Endodermal cell (in vitro differentiated cells): Measurements from ENCODE around the gene EEFSEC. TPM values are rescaled to one million over a fixed set of nuclear protein-coding genes. Genes with fewer than 3 reads are reported as not detected.

Experiments
- DNase-seq: peaks from one replicate; pipeline ENCODE4 v3.0.0-alpha.2; 2017
- H3K27ac ChIP-seq: 2 replicates; pipeline ENCODE4 v1.5.1; 2013; ENCODE audit warnings: mild to moderate bottlenecking, low read depth, low read length, moderate library complexity
- H3K27me3 ChIP-seq: 2 replicates; pipeline ENCODE4 v1.6.1; 2013; ENCODE audit warnings: mild to moderate bottlenecking, low read length, moderate library complexity; ENCODE audit not compliant: insufficient read depth, control insufficient read depth, poor library complexity, severe bottlenecking
- H3K36me3 ChIP-seq: 2 replicates; pipeline ENCODE4 v1.7.0; 2013; ENCODE audit warnings: mild to moderate bottlenecking, low read length, moderate library complexity; ENCODE audit not compliant: control insufficient read depth, insufficient read depth
- H3K4me1 ChIP-seq: one replicate; pipeline ENCODE4 v1.7.0; 2013; ENCODE audit warnings: low read length; ENCODE audit not compliant: control insufficient read depth, insufficient read depth
- H3K4me3 ChIP-seq: 2 replicates; pipeline ENCODE4 v1.5.1; 2013; ENCODE audit warnings: mild to moderate bottlenecking, low read length, moderate library complexity
- H3K9ac ChIP-seq: 2 replicates; pipeline ENCODE4 v1.6.1; 2013; ENCODE audit warnings: mild to moderate bottlenecking, low read length, moderate library complexity; ENCODE audit not compliant: poor library complexity, severe bottlenecking; ENCODE audit errors: extremely low read depth
- H3K9me3 ChIP-seq: 2 replicates; pipeline ENCODE4 v1.6.1; 2013; ENCODE audit warnings: mild to moderate bottlenecking, low read length, moderate library complexity; ENCODE audit not compliant: control insufficient read depth
- H3K27ac Mint-ChIP-seq: 2 replicates; pipeline ENCODE4 v1.8.0; 2020; ENCODE audit warnings: mixed read lengths
- H3K27me3 Mint-ChIP-seq: 2 replicates; pipeline ENCODE4 v1.8.0; 2021; ENCODE audit warnings: mild to moderate bottlenecking, mixed read lengths; ENCODE audit not compliant: insufficient read depth
- H3K36me3 Mint-ChIP-seq: 2 replicates; pipeline ENCODE4 v1.8.0; 2020; ENCODE audit warnings: low read depth, mixed read lengths
- H3K4me1 Mint-ChIP-seq: 2 replicates; pipeline ENCODE4 v1.8.0; 2020; ENCODE audit warnings: mixed read lengths
- H3K4me3 Mint-ChIP-seq: 2 replicates; pipeline ENCODE4 v1.8.0; 2020; ENCODE audit warnings: mild to moderate bottlenecking, moderate library complexity, mixed read lengths
- H3K9me3 Mint-ChIP-seq: 2 replicates; pipeline ENCODE4 v1.8.0; 2020; ENCODE audit warnings: mild to moderate bottlenecking, mixed read lengths
- CTCF ChIP-seq: fragments of 200-600 bp; sonication (generic); conservative IDR thresholded peaks from 2 replicates; pipeline ENCODE4 v1.5.0; 2021; ENCODE audit warnings: antibody characterized with exemption, mild to moderate bottlenecking
- WGBS, 2 experiments: methylation state at CpG; one replicate each; pipeline versions ENCODE4 v1.1.5 to v1.1.7; 2013; ENCODE audit warnings: missing lambda C conversion rate in 2 of 2, mixed read lengths in 1 of 2; ENCODE audit not compliant: insufficient coverage in 1 of 2, insufficient read length in 1 of 2; 5-methylcytosine and 5-hydroxymethylcytosine counted together
- total RNA-seq, 2 donors: library from RNA; stranded (reverse); fragmentation: NEBNext Ultra II Directional in 1 of 2; extraction: Animal tissue kit (Norgen Biotek cat#: 25700) in 1 of 2; gene quantifications; 2 replicates in 1 of 2; 3 replicates in 1 of 2; pipeline ENCODE4 v1.2.1, GENCODE V29; 2021

Gene EEFSEC
- total RNA-seq, 2 donors from 2014 or later, result 11.9 to 15.8 TPM

GRCh38 chr3:128315313-128315712 lies 162.0 kb downstream of the EEFSEC start:
- Histone ChIP-seq H3K27me3 (no peaks in the 10 kb centered on the region), H3K36me3 (no peaks in the 10 kb centered on the region), H3K9ac (no peak overlapping the region), H3K9me3 (no peaks in the 10 kb centered on the region), H3K4me1 (peaks cover 3% of the 10 kb centered on the region), H3K27ac (no peak overlapping the region), H3K4me3 (no peak overlapping the region)
- 95% methylated on average over 2 of the region's 2 CpGs; no CpG with 5 or more reads in 1 of the 2 experiments for WGBS, 2 experiments
- Mint-ChIP-seq H3K9me3 (no peaks in the 10 kb centered on the region), H3K27me3 (no peaks in the 10 kb centered on the region), H3K27ac (no peak overlapping the region), H3K4me1 (no peaks in the 10 kb centered on the region), H3K36me3 (no peaks in the 10 kb centered on the region), H3K4me3 (no peak overlapping the region)
- no peak for TF ChIP-seq CTCF
- DNase-seq, result peak; percentile 25

GRCh38 chr3:128316481-128316891 lies 163.2 kb downstream of the EEFSEC start:
- peak; percentile 30 for DNase-seq

GRCh38 chr3:128317101-128317697 lies 163.9 kb downstream of the EEFSEC start:
- H3K9ac ChIP-seq, result no peak overlapping the region
- no peaks in the 10 kb centered on the region for H3K9me3 ChIP-seq
- no peaks in the 10 kb centered on the region for H3K36me3 ChIP-seq
- H3K4me3 ChIP-seq, result no peak overlapping the region
- WGBS, 2 experiments, result 90 to 92% methylated on average over 13 to 17 of the region's 17 CpGs
- Mint-ChIP-seq H3K27me3 (no peaks in the 10 kb centered on the region), H3K36me3 (no peaks in the 10 kb centered on the region), H3K27ac (no peak overlapping the region), H3K4me1 (no peaks in the 10 kb centered on the region), H3K4me3 (no peak overlapping the region), H3K9me3 (no peaks in the 10 kb centered on the region)
- no peak for TF ChIP-seq CTCF
- H3K27me3 ChIP-seq, result no peaks in the 10 kb centered on the region
- peak overlapping the region; percentile 64 for H3K27ac ChIP-seq
- peaks cover 3% of the 10 kb centered on the region for H3K4me1 ChIP-seq
- DNase-seq, result peak; percentile 42

More at GRCh38 chr3:128316481-128316891, 163.2 kb downstream of the EEFSEC start:
- Mint-ChIP-seq H3K9me3 (no peaks in the 10 kb centered on the region), H3K36me3 (no peaks in the 10 kb centered on the region), H3K4me3 (no peak overlapping the region), H3K27me3 (no peaks in the 10 kb centered on the region), H3K27ac (no peak overlapping the region), H3K4me1 (no peaks in the 10 kb centered on the region)
- H3K4me3 ChIP-seq, result no peak overlapping the region
- no peaks in the 10 kb centered on the region for H3K9me3 ChIP-seq
- H3K27me3 ChIP-seq, result no peaks in the 10 kb centered on the region
- no peak overlapping the region for H3K27ac ChIP-seq
- 90 to 96% methylated on average over 6 to 15 of the region's 15 CpGs for WGBS, 2 experiments
- TF ChIP-seq CTCF, result no peak
- peaks cover 3% of the 10 kb centered on the region for H3K4me1 ChIP-seq
- H3K36me3 ChIP-seq, result no peaks in the 10 kb centered on the region
- no peak overlapping the region for H3K9ac ChIP-seq
